HFFc6 (cell line): ENCODE measurements around the gene GRIP1. TPM values are rescaled to one million over a fixed set of nuclear protein-coding genes. Genes with fewer than 3 reads are reported as not detected.

Experiments
- DNase-seq: peaks from one replicate; pipeline ENCODE4 v3.0.0-alpha.2; 2018
- H3K27ac Mint-ChIP-seq: 2 replicates; pipeline ENCODE4 v1.8.0; 2020; ENCODE audit warnings: mild to moderate bottlenecking, mixed read lengths
- H3K27me3 Mint-ChIP-seq: 2 replicates; pipeline ENCODE4 v1.8.0; 2021; ENCODE audit warnings: mild to moderate bottlenecking, moderate library complexity, mixed read lengths; ENCODE audit not compliant: insufficient read depth
- H3K36me3 Mint-ChIP-seq: 2 replicates; pipeline ENCODE4 v1.8.0; 2021; ENCODE audit warnings: low read depth, mixed read lengths
- H3K4me1 Mint-ChIP-seq: 2 replicates; pipeline ENCODE4 v1.8.0; 2020; ENCODE audit warnings: low read depth, mixed read lengths
- H3K4me3 Mint-ChIP-seq: 2 replicates; pipeline ENCODE4 v1.8.0; 2020; ENCODE audit warnings: mild to moderate bottlenecking, moderate library complexity, mixed read lengths
- H3K9me3 Mint-ChIP-seq: 2 replicates; pipeline ENCODE4 v1.8.0; 2020; ENCODE audit warnings: mild to moderate bottlenecking, mixed read lengths
- total RNA-seq, 6 experiments: library from RNA; stranded (reverse); fragmentation: NEBNext Ultra II Directional; extraction: Animal tissue kit (Norgen Biotek cat#: 25700); gene quantifications; 2 replicates in 1 of 6; 3 replicates in 5 of 6; pipeline ENCODE4 v1.2.3, GENCODE V29; 2021
- TF ChIP-seq, protein P1 (sequence below): fragments of 200-600 bp; sonication (generic); IDR thresholded peaks from 2 replicates; pipeline ENCODE4 v1.5.0; 2021; ENCODE audit warnings: antibody characterized with exemption, mild to moderate bottlenecking

GRIP1 gene
- total RNA-seq, 6 experiments from 2014 or later: 0.31 to 0.60 TPM; not detected in 4

DNA sequence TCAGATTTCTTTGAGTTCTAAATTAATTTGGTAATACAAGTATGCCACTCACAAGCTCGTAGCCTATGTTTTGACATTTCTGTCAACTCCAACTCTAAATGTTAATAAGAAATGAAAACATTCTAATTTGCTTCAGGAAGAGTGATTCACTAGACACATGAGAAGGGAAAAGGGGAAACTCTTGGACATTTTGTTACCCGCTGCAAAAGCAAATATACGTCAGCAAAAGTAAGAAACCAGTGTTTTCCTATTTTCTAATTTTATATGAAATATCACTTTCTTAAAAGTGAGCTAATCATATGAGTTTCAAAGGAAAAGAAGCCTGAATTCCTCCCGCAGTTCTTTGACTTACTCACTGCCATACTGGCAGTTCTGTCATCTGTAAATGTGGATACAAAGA is 162.3 kb downstream of the GRIP1 start:
- Mint-ChIP-seq H3K9me3 (no peaks in the 10 kb centered on the region; the same call in 1 of the 2 replicates), H3K4me1 (no peaks in the 10 kb centered on the region), H3K27ac (no peak overlapping the region), H3K36me3 (no peaks in the 10 kb centered on the region), H3K4me3 (no peak overlapping the region), H3K27me3 (no peaks in the 10 kb centered on the region; the same call in 1 of the 2 replicates)
- TF ChIP-seq, protein P1, sequence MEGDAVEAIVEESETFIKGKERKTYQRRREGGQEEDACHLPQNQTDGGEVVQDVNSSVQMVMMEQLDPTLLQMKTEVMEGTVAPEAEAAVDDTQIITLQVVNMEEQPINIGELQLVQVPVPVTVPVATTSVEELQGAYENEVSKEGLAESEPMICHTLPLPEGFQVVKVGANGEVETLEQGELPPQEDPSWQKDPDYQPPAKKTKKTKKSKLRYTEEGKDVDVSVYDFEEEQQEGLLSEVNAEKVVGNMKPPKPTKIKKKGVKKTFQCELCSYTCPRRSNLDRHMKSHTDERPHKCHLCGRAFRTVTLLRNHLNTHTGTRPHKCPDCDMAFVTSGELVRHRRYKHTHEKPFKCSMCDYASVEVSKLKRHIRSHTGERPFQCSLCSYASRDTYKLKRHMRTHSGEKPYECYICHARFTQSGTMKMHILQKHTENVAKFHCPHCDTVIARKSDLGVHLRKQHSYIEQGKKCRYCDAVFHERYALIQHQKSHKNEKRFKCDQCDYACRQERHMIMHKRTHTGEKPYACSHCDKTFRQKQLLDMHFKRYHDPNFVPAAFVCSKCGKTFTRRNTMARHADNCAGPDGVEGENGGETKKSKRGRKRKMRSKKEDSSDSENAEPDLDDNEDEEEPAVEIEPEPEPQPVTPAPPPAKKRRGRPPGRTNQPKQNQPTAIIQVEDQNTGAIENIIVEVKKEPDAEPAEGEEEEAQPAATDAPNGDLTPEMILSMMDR: no peak
- no peak for DNase-seq

DNA sequence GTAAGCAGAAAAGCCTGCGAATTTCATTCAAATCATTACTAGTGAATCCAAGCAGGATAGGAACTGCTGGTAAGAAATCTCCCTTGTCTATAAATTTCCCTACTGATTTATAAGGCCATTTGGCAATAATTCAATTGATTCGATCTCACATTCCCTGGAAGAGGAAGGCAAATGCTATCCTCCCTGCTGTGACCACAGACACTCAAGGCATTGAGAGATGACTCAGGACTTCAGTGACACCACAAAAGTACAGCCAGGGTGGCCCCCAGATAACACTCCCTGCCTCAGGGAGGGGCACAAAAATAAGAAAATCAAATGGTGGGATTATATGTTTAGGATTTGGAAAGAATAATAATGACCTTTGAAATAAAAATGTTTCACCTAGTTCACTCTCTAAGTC is 162.7 kb downstream of the GRIP1 start:
- TF ChIP-seq, protein P1: no peak
- no peaks in the 10 kb centered on the region for H3K36me3 Mint-ChIP-seq
- H3K27me3 Mint-ChIP-seq: no peaks in the 10 kb centered on the region; the same call in 1 of the 2 replicates

DNA sequence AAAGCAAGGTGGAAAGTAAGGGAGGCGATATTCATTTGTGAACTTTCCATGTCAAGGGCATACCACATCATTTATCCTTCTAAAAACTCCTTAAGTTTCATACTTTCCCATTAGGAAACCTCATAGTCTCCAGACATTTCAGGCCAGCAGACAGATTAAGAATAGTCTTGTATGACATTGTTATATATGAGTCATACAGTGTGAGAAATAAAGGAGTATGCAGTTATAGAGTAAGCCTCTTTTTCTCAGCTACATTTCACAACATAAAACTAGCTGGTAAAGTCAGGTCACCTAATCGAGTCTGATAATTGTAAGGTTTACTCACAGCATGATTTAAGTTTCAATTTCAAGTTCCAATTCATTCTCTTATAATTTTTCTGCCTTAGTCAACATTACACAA is 164.3 kb downstream of the GRIP1 start:
- H3K9me3 Mint-ChIP-seq: no peaks in the 10 kb centered on the region
- H3K4me1 Mint-ChIP-seq: no peaks in the 10 kb centered on the region
- TF ChIP-seq, protein P1: no peak
- H3K27me3 Mint-ChIP-seq: no peaks in the 10 kb centered on the region; the same call in 1 of the 2 replicates
- H3K27ac Mint-ChIP-seq: no peak overlapping the region
- DNase-seq: no peak
- no peaks in the 10 kb centered on the region for H3K36me3 Mint-ChIP-seq
- H3K4me3 Mint-ChIP-seq: no peak overlapping the region

More for the DNA sequence above, 162.7 kb downstream of the GRIP1 start:
- Mint-ChIP-seq H3K27ac (no peak overlapping the region), H3K4me3 (no peak overlapping the region), H3K4me1 (no peaks in the 10 kb centered on the region), H3K9me3 (no peaks in the 10 kb centered on the region)
- DNase-seq: no peak

DNA sequence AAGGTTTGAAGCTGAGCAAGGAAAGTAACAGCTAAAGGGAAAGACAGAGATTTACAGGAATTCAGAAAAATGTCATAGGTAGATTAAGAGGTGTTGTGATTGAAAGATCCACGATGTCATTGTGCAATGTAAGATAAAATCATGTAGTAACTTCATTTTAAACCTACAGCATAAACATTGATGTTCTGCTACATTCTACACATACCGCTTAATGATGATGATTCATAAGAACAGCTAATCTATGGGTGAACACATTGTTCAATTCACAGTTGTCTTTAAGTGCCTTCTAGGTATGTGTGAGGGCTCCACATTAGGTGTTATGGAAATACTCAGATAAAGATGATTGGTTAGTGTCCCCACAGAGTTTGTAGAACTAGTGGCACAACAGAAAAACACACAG is 170.9 kb downstream of the GRIP1 start:
- Mint-ChIP-seq H3K27ac (no peak overlapping the region), H3K4me3 (no peak overlapping the region), H3K4me1 (no peaks in the 10 kb centered on the region), H3K9me3 (no peaks in the 10 kb centered on the region), H3K27me3 (no peaks in the 10 kb centered on the region; the same call in 1 of the 2 replicates), H3K36me3 (no peaks in the 10 kb centered on the region)
- DNase-seq: no peak
- TF ChIP-seq, protein P1: no peak

DNA sequence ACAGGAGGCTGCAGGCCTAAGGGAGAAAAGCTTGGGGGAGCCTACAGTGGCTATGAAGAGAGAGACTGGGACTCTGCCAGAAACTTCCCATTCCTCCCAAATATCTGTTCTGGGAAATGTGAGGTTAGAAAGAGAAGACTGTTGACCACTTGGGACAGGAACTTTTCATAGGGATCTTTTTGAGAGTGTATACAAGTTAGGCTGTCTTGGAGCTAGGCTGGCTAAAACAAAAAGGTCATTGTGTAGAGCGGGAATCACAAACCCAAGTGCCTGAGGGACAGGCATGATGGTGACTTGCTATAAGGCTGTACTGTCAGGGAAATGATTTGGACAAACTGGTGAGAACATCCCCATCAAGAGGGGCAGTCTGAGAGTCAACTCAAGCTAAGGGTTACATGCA is 175.1 kb downstream of the GRIP1 start:
- no peak overlapping the region for H3K27ac Mint-ChIP-seq

More for the DNA sequence above, 175.1 kb downstream of the GRIP1 start:
- Mint-ChIP-seq H3K27me3 (no peaks in the 10 kb centered on the region; the same call in 1 of the 2 replicates), H3K4me1 (no peaks in the 10 kb centered on the region), H3K36me3 (no peaks in the 10 kb centered on the region), H3K4me3 (no peak overlapping the region), H3K9me3 (no peaks in the 10 kb centered on the region)
- TF ChIP-seq, protein P1: no peak
- no peak for DNase-seq
